ENCODE results near the gene STPG2.

DNA sequence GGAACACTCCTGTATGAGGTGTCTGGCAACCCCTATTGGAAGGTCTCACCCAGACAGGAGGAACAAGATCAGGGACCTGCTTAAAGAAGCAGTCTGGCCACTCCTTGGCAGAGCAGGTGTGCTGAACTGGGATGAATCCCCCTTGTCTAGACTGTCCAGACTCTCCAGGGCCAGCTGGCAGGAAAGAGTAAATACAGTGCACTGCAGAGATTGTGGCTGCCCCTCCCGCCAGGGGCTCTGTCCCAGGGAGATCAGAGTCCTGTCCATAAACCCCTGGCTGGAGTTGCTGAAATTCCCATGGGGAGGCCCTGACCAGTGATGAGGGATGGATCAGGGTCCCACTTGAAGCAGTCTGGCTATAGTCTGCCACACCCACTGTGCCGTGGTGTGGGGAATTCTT is 17.7 kb downstream of the STPG2 start:
- TF ChIP-seq, protein P1, sequence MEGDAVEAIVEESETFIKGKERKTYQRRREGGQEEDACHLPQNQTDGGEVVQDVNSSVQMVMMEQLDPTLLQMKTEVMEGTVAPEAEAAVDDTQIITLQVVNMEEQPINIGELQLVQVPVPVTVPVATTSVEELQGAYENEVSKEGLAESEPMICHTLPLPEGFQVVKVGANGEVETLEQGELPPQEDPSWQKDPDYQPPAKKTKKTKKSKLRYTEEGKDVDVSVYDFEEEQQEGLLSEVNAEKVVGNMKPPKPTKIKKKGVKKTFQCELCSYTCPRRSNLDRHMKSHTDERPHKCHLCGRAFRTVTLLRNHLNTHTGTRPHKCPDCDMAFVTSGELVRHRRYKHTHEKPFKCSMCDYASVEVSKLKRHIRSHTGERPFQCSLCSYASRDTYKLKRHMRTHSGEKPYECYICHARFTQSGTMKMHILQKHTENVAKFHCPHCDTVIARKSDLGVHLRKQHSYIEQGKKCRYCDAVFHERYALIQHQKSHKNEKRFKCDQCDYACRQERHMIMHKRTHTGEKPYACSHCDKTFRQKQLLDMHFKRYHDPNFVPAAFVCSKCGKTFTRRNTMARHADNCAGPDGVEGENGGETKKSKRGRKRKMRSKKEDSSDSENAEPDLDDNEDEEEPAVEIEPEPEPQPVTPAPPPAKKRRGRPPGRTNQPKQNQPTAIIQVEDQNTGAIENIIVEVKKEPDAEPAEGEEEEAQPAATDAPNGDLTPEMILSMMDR (IDR thresholded peaks at IDR 0.05; ENCODE audit: low read length) = no peak
- TF ChIP-seq EZH2 (IDR thresholded peaks at IDR 0.05; ENCODE audit: borderline replicate concordance, low read length) = no peak
